PC-9 (cell line): ENCODE measurements around the gene ARRDC1. TPM values are rescaled to one million over a fixed set of nuclear protein-coding genes. Genes with fewer than 3 reads are reported as not detected.

Experiments used
- BruUV-seq: library from RNA; stranded (reverse); fragments of 400-500 nt; replicated peaks from 2 replicates; lab custom pipeline; 2021; lab: Mats Ljungman, UMichigan
- CTCF ChIA-PET: fragments of 300-600 bp; sonication (Branson Sonifier 250); formaldehyde crosslinking; loops from one replicate; lab custom pipeline; 2022; ENCODE audit warnings: antibody characterized with exemption; lab: Charles Lee
- POLR2A ChIA-PET: fragments of 300-600 bp; sonication (Branson Sonifier 250); formaldehyde crosslinking; loops from one replicate; lab custom pipeline; 2022; ENCODE audit warnings: antibody characterized with exemption; ENCODE audit not compliant: unreplicated experiment; lab: Charles Lee
- DNase-seq, 2 experiments: peaks; one replicate each; pipeline versions ENCODE4 v3.0.0 to v3.0.0-alpha.2; 2015 to 2022; ENCODE audit warnings: mixed read lengths in 1 of 2
- H2AFZ ChIP-seq: fragments of 200-600 bp; sonication (generic); 2 replicates; pipeline ENCODE4 v1.8.1; 2017; ENCODE audit warnings: antibody characterized with exemption
- H3F3A ChIP-seq: fragments of 200-600 bp; sonication (generic); 2 replicates; pipeline ENCODE4 v1.8.1; 2017; ENCODE audit warnings: antibody characterized with exemption, mild to moderate bottlenecking, low read depth; ENCODE audit not compliant: insufficient read depth
- H3K27ac ChIP-seq: fragments of 200-600 bp; sonication (generic); 2 replicates; pipeline ENCODE4 v1.6.1; 2016; ENCODE audit warnings: mixed run types
- H3K27me3 ChIP-seq: fragments of 200-600 bp; sonication (generic); 2 replicates; pipeline ENCODE4 v1.6.1; 2016; ENCODE audit warnings: low read depth, mixed run types; ENCODE audit not compliant: insufficient read depth
- H3K36me3 ChIP-seq: fragments of 200-600 bp; sonication (generic); 2 replicates; pipeline ENCODE4 v1.6.1; 2016; ENCODE audit warnings: low read depth, mixed run types
- H3K4me1 ChIP-seq: fragments of 200-600 bp; sonication (generic); replicated peaks from 2 replicates; pipeline ENCODE4 v1.6.1; 2016; ENCODE audit warnings: mixed run types; ENCODE audit not compliant: insufficient read depth
- H3K4me2 ChIP-seq: fragments of 200-600 bp; sonication (generic); 2 replicates; pipeline ENCODE4 v1.6.1; 2017; ENCODE audit warnings: mixed run types
- H3K4me3 ChIP-seq: fragments of 200-600 bp; sonication (generic); 2 replicates; pipeline ENCODE4 v1.6.1; 2016; ENCODE audit warnings: mixed run types
- H3K79me2 ChIP-seq: fragments of 200-600 bp; sonication (generic); 2 replicates; pipeline ENCODE4 v1.6.1; 2017; ENCODE audit warnings: low read depth, mixed run types
- H3K9me2 ChIP-seq: fragments of 200-600 bp; sonication (generic); 2 replicates; pipeline ENCODE4 v1.8.1; 2017; ENCODE audit warnings: mild to moderate bottlenecking; ENCODE audit not compliant: insufficient read depth
- H3K9me3 ChIP-seq: fragments of 200-600 bp; sonication (generic); 2 replicates; pipeline ENCODE4 v1.8.1; 2016; ENCODE audit warnings: low read depth; ENCODE audit not compliant: insufficient read depth
- H4K20me1 ChIP-seq: fragments of 200-600 bp; sonication (generic); 2 replicates; pipeline ENCODE4 v1.8.1; 2017; ENCODE audit not compliant: insufficient read depth
- EZH2 ChIP-seq: fragments of 200-600 bp; sonication (generic); IDR thresholded peaks from 2 replicates; pipeline ENCODE4 v1.8.0; 2017; ENCODE audit warnings: antibody characterized with exemption, low read depth
- intact Hi-C: fragments of 100-400 bp; cut with micrococcal nuclease; formaldehyde crosslinking; loops from one replicate; pipeline ENCODE4 v1.10.0; 2022; ENCODE audit not compliant: unreplicated experiment
- total RNA-seq: library from RNA; stranded (reverse); gene quantifications from 2 replicates; pipeline ENCODE4 v1.2.3, GENCODE V29; 2021
- TF ChIP-seq, protein P1 (sequence below): fragments of 200-600 bp; sonication (generic); conservative IDR thresholded peaks from 2 replicates; pipeline ENCODE4 v1.6.1; 2017; ENCODE audit warnings: mixed run types, antibody characterized with exemption, mild to moderate bottlenecking, moderate library complexity

Gene ARRDC1
- total RNA-seq, 1 experiment from 2014 or later, result 127 TPM

DNA sequence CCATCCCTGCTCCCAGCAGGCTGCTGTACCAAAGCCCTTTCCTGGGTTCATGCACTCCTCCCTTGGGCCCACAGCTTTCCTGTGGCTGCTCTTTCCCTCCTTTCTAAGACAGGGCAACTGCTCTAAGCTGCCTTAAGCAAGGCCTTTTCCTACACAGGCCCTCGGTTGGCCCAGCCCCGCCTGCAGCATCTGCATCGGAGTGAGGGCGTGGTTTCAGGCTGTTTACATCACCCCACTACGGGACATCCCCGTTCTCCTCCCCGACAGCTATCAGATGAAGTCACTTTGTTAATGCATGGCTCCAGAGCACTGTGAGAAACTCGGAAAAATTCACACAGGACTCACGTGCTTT lies 30.1 kb upstream of the ARRDC1 start:
- Histone ChIP-seq H3K9me2 (no peaks in the 10 kb centered on the region), H3K27ac (no peak overlapping the region), H3K9me3 (no peaks in the 10 kb centered on the region), H3K4me1 (peaks cover 17% of the 10 kb centered on the region), H3F3A (peaks cover 7% of the 10 kb centered on the region; the same call in 1 of the 2 replicates), H3K27me3 (no peaks in the 10 kb centered on the region), H3K4me2 (no peak overlapping the region), H3K79me2 (peaks cover 35% of the 10 kb centered on the region), H3K36me3 (peaks cover 22% of the 10 kb centered on the region), H2AFZ (no peak overlapping the region), H4K20me1 (peaks cover 25% of the 10 kb centered on the region), H3K4me3 (no peak overlapping the region)
- TF ChIP-seq, protein P1, sequence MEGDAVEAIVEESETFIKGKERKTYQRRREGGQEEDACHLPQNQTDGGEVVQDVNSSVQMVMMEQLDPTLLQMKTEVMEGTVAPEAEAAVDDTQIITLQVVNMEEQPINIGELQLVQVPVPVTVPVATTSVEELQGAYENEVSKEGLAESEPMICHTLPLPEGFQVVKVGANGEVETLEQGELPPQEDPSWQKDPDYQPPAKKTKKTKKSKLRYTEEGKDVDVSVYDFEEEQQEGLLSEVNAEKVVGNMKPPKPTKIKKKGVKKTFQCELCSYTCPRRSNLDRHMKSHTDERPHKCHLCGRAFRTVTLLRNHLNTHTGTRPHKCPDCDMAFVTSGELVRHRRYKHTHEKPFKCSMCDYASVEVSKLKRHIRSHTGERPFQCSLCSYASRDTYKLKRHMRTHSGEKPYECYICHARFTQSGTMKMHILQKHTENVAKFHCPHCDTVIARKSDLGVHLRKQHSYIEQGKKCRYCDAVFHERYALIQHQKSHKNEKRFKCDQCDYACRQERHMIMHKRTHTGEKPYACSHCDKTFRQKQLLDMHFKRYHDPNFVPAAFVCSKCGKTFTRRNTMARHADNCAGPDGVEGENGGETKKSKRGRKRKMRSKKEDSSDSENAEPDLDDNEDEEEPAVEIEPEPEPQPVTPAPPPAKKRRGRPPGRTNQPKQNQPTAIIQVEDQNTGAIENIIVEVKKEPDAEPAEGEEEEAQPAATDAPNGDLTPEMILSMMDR, result no peak
- no peak for TF ChIP-seq EZH2
- BruUV-seq, result no TSS peak
- DNase-seq, result no peak
- ChIA-PET POLR2A (no interaction called here), CTCF (no interaction called here)
- intact Hi-C loops, result no loop called here

DNA sequence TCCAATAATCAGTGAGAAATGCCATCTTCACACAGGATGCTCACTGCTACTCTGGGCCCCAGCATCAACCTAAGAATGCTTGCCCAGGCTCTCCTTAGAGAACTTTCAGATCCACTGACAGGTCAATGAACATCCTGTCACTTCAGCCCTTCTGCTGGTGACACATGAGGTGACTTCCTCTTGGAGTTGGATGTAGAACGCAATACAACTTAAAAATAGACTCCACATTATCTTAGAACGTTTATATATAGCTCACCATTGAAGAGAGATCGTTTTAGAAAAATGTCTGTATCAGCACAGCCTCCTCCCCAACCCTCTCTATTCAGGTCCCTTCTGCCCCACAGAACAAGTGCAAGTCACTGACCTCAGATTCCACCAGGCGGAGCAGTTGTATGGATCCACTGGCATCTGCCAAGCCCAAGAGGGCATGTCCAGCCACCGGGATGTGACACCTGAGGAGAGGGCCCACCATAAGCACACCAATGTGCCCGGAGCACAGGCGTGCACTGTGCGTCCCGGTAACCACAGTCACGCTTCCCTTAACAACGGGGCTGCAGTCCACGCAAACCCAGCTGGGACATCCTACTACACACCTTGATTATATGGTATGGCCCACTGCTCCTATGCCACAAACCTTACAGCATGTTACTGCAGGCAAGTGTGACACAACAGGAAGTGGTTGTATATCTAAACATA lies 29.6 kb upstream of the ARRDC1 start:
- Histone ChIP-seq H3K4me2 (no peak overlapping the region), H3F3A (peaks cover 7% of the 10 kb centered on the region; the same call in 1 of the 2 replicates), H3K27me3 (no peaks in the 10 kb centered on the region), H4K20me1 (peaks cover 25% of the 10 kb centered on the region), H3K9me2 (no peaks in the 10 kb centered on the region), H3K79me2 (peaks cover 35% of the 10 kb centered on the region), H2AFZ (no peak overlapping the region), H3K4me3 (no peak overlapping the region), H3K9me3 (no peaks in the 10 kb centered on the region), H3K27ac (no peak overlapping the region), H3K36me3 (peaks cover 22% of the 10 kb centered on the region), H3K4me1 (peaks cover 17% of the 10 kb centered on the region)
- POLR2A ChIA-PET, result no interaction called here
- TF ChIP-seq EZH2, result no peak
- TF ChIP-seq, protein P1, result no peak
- CTCF ChIA-PET, result no interaction called here
- no peak for DNase-seq
- no TSS peak for BruUV-seq
- intact Hi-C loops, result no loop called here

DNA sequence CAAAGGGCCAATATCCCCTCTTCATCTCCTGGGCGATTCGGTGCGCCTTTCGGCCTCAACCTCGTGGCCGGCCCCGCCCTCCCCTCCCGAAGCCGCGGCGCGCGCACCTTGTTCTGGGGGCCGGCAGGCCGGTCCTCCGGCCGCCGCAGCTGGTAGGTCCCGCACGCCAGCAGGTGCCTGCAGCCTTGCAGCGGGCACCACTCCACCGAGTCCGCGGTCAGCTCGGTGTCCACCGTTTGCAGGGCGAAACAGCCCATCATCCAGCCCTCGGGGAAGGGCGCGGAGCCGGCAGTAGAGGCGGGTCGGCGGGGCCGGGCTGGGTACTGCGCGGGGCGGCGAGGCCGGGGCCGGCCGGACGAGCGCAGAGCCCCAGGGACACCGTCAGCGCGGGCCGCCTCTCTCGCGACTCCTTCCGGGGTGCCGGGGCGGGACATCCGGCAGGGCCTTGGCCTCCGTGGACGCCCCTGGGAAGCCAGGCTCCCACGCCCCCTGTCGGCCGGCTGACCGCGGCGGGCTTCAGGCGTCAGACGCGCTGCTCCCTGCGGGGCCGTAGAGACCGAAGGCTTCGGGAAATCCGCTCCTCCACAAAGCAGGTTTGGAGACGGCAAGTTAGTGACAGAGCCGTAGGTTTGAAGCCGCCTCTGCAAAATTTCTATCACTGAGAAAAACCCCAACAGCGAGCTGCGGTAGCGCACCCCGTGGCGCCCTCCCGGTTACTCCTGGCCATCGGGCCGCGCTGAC lies 26.8 kb upstream of the ARRDC1 start, which contains the start of gene DPH7:
Gene DPH7 (minus strand): TSS at position 408 of the 741 bp plus-strand sequence. CDS start 148 bp downstream, at position 260.
- ChIA-PET CTCF (no interaction called here), POLR2A (interaction anchor here (0.7 kb wide), 1 partner anchor 515 kb away, joined by 12 read pairs; no protein-coding TSS in a partner anchor)
- peaks cover 17% of the 10 kb centered on the region for H3K4me1 ChIP-seq
- peak within 1 kb of the TSS; percentile 55 for H3K27ac ChIP-seq
- peaks cover 15% of the 10 kb centered on the region; the same call in 1 of the 2 replicates for H3K36me3 ChIP-seq
- peak; percentile 76 to 97 for DNase-seq
- TF ChIP-seq EZH2, result no peak
- TF ChIP-seq, protein P1, result peak; percentile 85
- no peaks in the 10 kb centered on the region for H3K9me3 ChIP-seq
- H3K4me3 ChIP-seq, result peak within 1 kb of the TSS; percentile 89
- BruUV-seq, result no TSS peak
- peak within 1 kb of the TSS; percentile 92 for H3K4me2 ChIP-seq
- H3K9me2 ChIP-seq, result no peaks in the 10 kb centered on the region
- H3F3A ChIP-seq, result peaks cover 21% of the 10 kb centered on the region; the same call in 1 of the 2 replicates
- H3K27me3 ChIP-seq, result no peaks in the 10 kb centered on the region
- intact Hi-C loops, result loop anchor here (2.0 kb wide), 1 partner anchor 34 kb away; no protein-coding TSS in a partner anchor
- peaks cover 25% of the 10 kb centered on the region for H4K20me1 ChIP-seq
- peaks cover 35% of the 10 kb centered on the region for H3K79me2 ChIP-seq
- peak within 1 kb of the TSS; percentile 79 for H2AFZ ChIP-seq
